Activated CD4-positive, alpha-beta memory T cell treated with anti-CD3 and anti-CD28 coated beads, Interleukin-2, amount 10 ng/mL, durations not matched to agents 7 days and 5 days (primary cell): ENCODE data around the gene MYO1B. TPM values are rescaled to one million over a fixed set of nuclear protein-coding genes. Genes with fewer than 3 reads are reported as not detected.

Experiments used
- CTCF ChIA-PET: fragments of 350-600 bp; sonication (Branson Sonifier 250); formaldehyde crosslinking; loops from one replicate; lab custom pipeline; 2021; ENCODE audit warnings: antibody characterized with exemption, inconsistent platforms; lab: Charles Lee
- POLR2A ChIA-PET: fragments of 350-600 bp; sonication (Branson Sonifier 250); formaldehyde crosslinking; loops from one replicate; lab custom pipeline; 2021; ENCODE audit warnings: antibody characterized with exemption; lab: Charles Lee
- DNase-seq: peaks from one replicate; pipeline ENCODE4 v3.0.0-alpha.2; 2020
- H3K27ac Mint-ChIP-seq: one replicate; pipeline ENCODE4 v1.8.0; 2021; ENCODE audit warnings: mild to moderate bottlenecking, mixed read lengths
- H3K27me3 Mint-ChIP-seq: one replicate; pipeline ENCODE4 v1.8.0; 2021; ENCODE audit warnings: mixed read lengths
- H3K36me3 Mint-ChIP-seq: one replicate; pipeline ENCODE4 v1.8.0; 2021; ENCODE audit warnings: low read depth, mixed read lengths
- H3K4me1 Mint-ChIP-seq: one replicate; pipeline ENCODE4 v1.8.0; 2021; ENCODE audit warnings: mixed read lengths
- H3K4me3 Mint-ChIP-seq: one replicate; pipeline ENCODE4 v1.8.0; 2021; ENCODE audit warnings: mild to moderate bottlenecking, mixed read lengths
- H3K9me3 Mint-ChIP-seq: one replicate; pipeline ENCODE4 v1.8.0; 2021; ENCODE audit warnings: mixed read lengths
- total RNA-seq, 2 experiments: library from RNA; stranded (reverse); gene quantifications; one replicate each; pipeline ENCODE4 v1.2.3, GENCODE V29; 2021

Gene MYO1B
- total RNA-seq, 2 experiments from 2014 or later = 2.1 to 2.9 TPM

DNA sequence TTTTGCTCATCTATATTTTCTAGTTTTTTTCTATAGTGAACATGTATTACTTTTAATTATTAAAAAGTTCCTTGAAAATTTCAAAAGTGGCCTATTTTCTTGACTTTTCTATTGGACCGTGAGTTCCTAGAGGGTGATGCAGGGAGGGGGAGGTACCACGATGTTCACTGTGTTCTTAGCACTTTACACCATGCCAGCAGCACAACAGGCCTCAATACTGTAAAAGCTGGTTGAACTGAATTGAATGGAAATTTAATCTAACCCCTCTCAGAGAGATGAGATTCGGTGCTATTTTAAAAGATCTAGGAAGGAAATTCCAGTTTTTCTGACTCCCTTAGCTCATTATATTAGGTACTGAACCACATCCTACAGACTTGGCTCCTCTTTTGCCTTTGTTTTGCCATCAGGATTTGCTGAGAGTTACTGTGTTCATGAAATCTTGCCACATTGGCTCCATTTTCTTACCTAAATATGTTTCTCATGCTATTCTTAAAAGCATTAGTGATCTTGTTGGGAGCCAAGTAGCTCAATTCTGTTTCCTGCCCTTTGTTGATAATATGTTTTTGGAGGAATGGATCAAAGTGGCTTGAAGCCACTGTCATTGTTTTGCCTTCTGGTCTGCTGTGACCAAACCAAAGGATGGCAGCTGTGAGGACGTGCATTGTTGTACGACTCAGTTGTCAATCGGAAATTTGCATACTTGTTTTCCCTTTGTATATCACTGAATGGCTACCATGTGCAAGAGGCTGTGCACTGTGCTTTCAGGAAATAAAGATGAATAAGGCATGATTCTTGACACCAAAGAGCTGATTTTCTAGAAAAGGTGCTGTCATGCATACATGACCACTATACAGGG lies 25.3 kb downstream of the MYO1B start:
- POLR2A ChIA-PET = no interaction called here
- CTCF ChIA-PET = no interaction called here
- Mint-ChIP-seq H3K27me3 (peaks cover 5% of the 10 kb centered on the region), H3K9me3 (no peaks in the 10 kb centered on the region), H3K27ac (no peak overlapping the region), H3K4me3 (no peak overlapping the region), H3K36me3 (no peaks in the 10 kb centered on the region), H3K4me1 (no peaks in the 10 kb centered on the region)
- DNase-seq = no peak

DNA sequence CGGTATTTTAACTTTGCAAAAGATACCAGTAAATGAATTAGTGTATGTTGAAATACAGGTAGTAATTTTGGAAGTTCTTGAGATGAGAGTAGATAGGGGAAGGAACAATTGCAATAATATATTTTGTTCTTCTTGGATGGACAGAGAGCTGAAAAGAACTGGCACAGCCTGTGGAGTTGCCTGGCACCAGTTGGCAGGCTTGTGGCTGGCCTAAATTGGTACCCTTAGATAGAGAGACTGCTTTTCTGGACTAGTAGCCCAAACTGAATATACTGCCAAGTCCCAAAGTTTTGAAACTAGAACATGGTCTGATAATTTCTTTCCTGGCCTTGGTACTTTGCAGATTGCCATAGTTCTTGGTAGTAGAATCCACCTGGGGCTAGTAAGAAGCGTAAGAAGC lies 26.9 kb downstream of the MYO1B start:
- ChIA-PET POLR2A (no interaction called here), CTCF (no interaction called here)
- H3K27ac Mint-ChIP-seq = no peak overlapping the region
- no peak overlapping the region for H3K4me3 Mint-ChIP-seq
- no peaks in the 10 kb centered on the region for H3K9me3 Mint-ChIP-seq
- no peaks in the 10 kb centered on the region for H3K36me3 Mint-ChIP-seq
- H3K27me3 Mint-ChIP-seq = peaks cover 5% of the 10 kb centered on the region
- no peaks in the 10 kb centered on the region for H3K4me1 Mint-ChIP-seq
- DNase-seq = no peak

DNA sequence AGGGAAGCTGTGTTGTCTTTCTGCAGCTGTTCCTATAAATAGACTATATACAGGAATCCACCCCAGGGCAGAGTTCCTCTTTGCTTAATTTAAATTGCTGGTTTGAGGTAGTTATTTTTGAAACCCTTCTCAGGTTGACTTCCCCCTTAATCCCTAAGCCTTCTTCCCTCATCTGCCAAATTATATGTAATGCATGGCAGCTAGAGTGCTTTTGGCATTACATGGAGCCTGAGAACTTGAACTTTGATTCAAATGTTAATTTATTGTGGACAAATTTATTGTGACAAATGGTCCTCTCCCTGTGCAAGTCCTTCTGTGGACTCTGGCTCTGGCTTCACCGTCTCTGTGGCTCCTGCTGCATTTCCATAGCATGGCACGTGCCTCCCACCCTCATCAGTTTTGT lies 29.2 kb downstream of the MYO1B start:
- CTCF ChIA-PET = no interaction called here
- H3K9me3 Mint-ChIP-seq = no peaks in the 10 kb centered on the region

DNA sequence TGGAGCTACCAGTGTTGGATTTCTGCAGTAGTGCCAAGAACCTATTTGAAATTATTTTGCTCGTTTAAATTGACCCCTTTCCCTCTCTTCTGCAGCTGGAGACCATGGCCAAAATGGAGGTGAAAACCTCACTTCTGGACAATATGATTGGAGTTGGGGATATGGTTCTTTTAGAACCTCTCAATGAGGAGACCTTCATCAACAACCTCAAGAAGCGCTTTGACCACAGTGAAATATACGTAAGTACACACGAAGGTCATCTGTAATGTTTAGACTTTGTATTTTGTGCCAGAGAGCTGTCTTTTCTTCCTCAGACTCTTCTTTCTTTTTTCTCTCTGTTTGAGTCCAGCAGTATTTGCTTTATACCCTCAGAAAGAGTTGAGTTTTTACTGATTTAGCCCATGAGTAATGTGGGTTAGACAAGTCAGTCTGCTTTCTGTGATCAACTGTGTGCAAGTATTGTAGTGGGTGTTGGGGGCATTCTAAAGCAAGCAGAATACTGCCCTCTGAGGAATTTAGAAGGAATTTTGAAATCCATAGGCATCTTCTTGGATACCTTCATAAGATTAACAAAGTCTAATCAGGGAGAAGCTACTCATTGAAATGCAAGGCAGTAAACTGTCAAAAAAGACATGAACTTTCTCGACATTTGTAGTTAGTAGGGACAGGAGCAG lies 31.7 kb downstream of the MYO1B start:
- ChIA-PET POLR2A (no interaction called here), CTCF (no interaction called here)
- H3K36me3 Mint-ChIP-seq = no peaks in the 10 kb centered on the region
- H3K27ac Mint-ChIP-seq = no peak overlapping the region
- H3K4me3 Mint-ChIP-seq = no peak overlapping the region
- H3K4me1 Mint-ChIP-seq = no peaks in the 10 kb centered on the region
- no peaks in the 10 kb centered on the region for H3K27me3 Mint-ChIP-seq
- no peak for DNase-seq
- no peaks in the 10 kb centered on the region for H3K9me3 Mint-ChIP-seq

More for the DNA sequence above, 29.2 kb downstream of the MYO1B start:
- Mint-ChIP-seq H3K27ac (no peak overlapping the region), H3K27me3 (no peaks in the 10 kb centered on the region), H3K4me3 (no peak overlapping the region), H3K4me1 (no peaks in the 10 kb centered on the region), H3K36me3 (no peaks in the 10 kb centered on the region)
- no peak for DNase-seq
- POLR2A ChIA-PET = no interaction called here

DNA sequence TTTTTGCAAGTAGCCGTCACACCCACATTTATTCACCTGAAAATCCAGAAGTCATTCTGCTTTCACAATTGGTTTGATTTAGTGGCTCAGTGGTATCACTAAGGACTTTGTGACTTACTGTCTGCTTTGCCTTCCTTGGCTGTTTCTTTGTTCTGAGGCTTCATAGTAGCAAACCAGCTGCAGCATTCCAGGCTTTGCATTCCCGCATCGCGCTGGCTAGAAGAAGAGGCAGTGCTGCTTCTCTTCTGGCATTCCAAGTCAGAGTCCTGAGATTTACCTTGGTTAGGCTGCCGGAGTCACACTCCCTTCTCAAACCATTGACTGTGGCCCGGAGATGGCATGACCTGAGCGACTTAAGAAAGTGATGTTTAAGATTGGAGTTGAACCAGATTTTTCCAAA lies 35.1 kb downstream of the MYO1B start:
- no peak overlapping the region for H3K27ac Mint-ChIP-seq
- ChIA-PET POLR2A (no interaction called here), CTCF (no interaction called here)
- H3K9me3 Mint-ChIP-seq = no peaks in the 10 kb centered on the region
- no peaks in the 10 kb centered on the region for H3K27me3 Mint-ChIP-seq
- no peaks in the 10 kb centered on the region for H3K36me3 Mint-ChIP-seq
- H3K4me1 Mint-ChIP-seq = no peaks in the 10 kb centered on the region
- DNase-seq = no peak
- H3K4me3 Mint-ChIP-seq = no peak overlapping the region

DNA sequence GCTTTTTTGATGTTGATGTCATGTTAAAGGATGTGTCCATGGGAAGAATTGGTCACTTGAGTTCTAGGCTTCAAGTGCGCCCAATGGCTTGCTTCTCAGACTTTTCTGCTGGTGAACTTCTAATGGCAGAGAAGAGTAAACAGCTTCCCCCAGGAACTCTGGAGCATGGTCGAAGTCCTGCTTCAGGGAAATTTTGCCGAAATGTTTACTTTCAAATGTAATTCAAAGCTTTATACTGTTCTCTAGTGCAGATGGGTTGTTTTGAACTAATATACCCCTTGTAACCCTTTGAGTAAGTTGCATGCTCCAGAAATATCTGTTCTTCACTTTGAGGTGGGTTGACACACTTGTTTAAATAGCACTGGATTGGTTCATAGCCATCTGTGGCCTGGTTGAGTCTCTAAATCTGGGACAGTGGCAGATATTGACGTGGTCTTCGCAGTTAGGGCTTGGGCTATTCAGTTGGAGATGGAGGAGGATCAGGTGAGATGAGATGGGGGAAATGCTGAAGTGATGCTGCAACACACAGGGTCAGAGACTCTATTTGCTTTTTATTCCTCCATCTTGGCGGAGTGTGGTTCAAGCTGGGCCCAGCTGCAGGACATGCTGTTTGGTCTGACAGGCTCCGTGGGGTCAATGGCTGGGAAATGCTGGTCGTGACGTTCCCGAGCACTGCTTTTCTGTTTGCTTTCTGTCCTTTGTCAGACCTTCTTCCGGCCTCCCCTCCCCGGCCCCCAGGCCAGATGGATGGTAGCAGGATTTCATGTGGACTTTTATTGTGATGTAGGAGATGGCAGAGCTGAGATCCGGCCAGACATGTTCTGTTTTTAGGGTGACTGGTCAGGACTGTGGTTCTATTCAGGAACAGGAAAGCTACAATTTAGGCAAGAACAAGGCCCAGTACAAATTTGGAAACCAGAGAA lies 35.9 kb downstream of the MYO1B start:
- Mint-ChIP-seq H3K4me3 (no peak overlapping the region), H3K9me3 (no peaks in the 10 kb centered on the region), H3K27me3 (no peaks in the 10 kb centered on the region), H3K36me3 (no peaks in the 10 kb centered on the region), H3K4me1 (no peaks in the 10 kb centered on the region), H3K27ac (no peak overlapping the region)
- POLR2A ChIA-PET = no interaction called here
- no peak for DNase-seq
- CTCF ChIA-PET = no interaction called here

DNA sequence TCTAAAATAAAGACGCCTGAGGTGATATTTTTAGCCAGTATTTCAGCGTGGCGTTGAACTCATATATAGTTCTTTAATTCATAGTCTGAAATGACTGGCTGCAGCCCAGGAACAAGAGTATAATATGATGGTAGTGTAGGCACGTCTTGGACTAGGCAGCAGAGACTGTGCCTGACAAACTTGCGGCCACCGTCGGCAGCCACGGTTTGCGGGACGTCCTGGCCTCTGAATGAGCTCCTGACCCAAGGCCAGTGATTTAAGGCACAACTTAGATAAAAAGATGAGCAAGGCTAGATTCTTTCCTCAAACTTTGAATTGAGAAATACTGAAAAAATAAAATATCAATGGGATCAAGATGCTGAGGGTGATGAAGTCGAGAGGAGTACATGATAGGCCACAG lies 40.0 kb downstream of the MYO1B start:
- Mint-ChIP-seq H3K9me3 (no peaks in the 10 kb centered on the region), H3K27ac (no peak overlapping the region), H3K4me1 (no peaks in the 10 kb centered on the region), H3K27me3 (no peaks in the 10 kb centered on the region), H3K36me3 (no peaks in the 10 kb centered on the region), H3K4me3 (no peak overlapping the region)
- ChIA-PET POLR2A (no interaction called here), CTCF (no interaction called here)
- DNase-seq = no peak

DNA sequence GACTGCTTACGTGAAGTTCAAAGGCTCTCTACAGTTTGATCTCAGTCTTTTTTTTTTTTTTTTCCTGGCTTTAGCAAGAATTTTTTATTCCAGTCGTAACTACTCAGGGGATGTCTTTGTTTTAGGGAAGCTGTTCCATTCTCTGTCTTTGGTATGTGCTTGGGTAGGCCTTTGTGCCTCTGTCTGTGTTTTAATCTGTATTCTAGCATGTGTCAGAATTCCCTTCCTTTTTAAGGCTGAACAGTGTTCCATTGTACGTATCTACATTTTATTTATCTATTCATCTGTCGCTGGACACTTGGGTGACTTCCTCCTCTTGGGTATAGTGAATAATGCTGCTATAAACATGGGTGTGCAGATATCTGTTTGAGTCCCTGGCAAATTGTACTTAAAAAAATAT lies 42.6 kb downstream of the MYO1B start:
- Mint-ChIP-seq H3K36me3 (no peaks in the 10 kb centered on the region), H3K27me3 (peaks cover 1% of the 10 kb centered on the region), H3K27ac (no peak overlapping the region), H3K4me3 (no peak overlapping the region), H3K9me3 (no peaks in the 10 kb centered on the region), H3K4me1 (no peaks in the 10 kb centered on the region)
- ChIA-PET POLR2A (no interaction called here), CTCF (interaction anchor here (0.6 kb wide), 1 partner anchor 466 kb away, joined by 3 read pairs; no protein-coding TSS in a partner anchor)
- no peak for DNase-seq

DNA sequence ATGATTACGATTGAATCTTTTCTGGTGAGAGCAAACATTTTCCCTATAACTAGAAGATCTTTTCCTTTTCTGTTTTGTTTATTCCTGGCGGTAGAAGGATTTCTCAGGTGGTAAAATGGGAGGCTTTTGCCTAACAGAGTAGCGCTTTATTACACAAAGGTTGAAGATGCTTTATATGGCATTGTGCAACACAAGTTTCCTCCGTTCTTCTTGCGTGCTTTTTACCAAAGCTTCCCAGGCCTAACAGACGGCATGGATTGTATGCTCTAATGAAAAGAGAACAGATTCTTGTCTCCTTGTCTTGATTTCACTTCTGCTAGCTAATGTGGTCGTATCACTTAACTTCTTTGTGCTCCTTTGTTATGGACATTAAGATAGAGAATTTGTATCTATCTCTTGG lies 43.8 kb downstream of the MYO1B start:
- H3K27me3 Mint-ChIP-seq = peaks cover 1% of the 10 kb centered on the region
- H3K4me1 Mint-ChIP-seq = peaks cover 3% of the 10 kb centered on the region
- H3K4me3 Mint-ChIP-seq = no peak overlapping the region
- POLR2A ChIA-PET = no interaction called here
- DNase-seq = no peak
- no peaks in the 10 kb centered on the region for H3K9me3 Mint-ChIP-seq
- CTCF ChIA-PET = interaction anchor here (0.6 kb wide), 1 partner anchor 942 kb away, joined by 3 read pairs; no protein-coding TSS in a partner anchor
- no peaks in the 10 kb centered on the region for H3K36me3 Mint-ChIP-seq
- no peak overlapping the region for H3K27ac Mint-ChIP-seq

DNA sequence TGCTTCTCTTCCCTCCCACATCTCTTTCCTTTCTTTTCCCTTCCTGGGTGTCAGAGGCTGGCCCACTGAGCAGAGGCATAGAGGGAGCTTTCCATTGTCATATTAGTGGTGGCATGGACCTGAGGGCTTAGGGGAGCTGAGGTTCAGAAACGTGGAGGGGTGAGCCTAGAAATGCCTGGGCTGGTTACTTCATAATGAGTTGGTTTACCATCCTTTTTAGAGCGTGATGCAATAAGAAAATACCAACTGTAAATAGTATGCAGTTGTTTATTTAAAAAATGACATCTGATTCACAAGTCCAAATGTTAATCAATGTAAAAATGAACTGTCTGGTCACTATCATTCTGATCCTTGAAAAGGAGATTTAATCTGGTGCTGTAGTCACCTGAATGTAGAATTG lies 46.3 kb downstream of the MYO1B start:
- Mint-ChIP-seq H3K27ac (no peak overlapping the region), H3K27me3 (peaks cover 1% of the 10 kb centered on the region), H3K4me1 (peaks cover 6% of the 10 kb centered on the region), H3K4me3 (no peak overlapping the region), H3K9me3 (no peaks in the 10 kb centered on the region), H3K36me3 (no peaks in the 10 kb centered on the region)
- POLR2A ChIA-PET = no interaction called here
- DNase-seq = no peak
- CTCF ChIA-PET = no interaction called here

DNA sequence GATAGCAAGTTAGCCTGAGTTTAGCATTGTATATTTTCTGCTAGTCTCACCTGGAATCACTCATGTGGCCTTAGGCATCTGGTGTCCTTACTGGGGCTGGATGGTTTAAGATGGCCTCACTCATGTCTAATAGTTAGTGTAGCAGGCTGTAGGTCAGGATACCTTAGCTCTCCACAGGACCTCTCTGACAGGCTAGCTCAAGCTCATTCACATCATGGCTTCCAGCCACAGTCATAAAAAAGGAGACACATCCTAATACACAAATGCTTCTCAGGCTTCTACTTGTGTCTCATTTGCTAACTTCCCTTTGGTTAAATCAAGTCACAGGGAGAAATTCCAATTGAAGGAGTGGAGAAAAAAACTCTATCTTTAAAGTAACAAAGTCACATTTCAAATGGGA lies 47.7 kb downstream of the MYO1B start:
- CTCF ChIA-PET = no interaction called here
- H3K36me3 Mint-ChIP-seq = no peaks in the 10 kb centered on the region
- POLR2A ChIA-PET = no interaction called here

DNA sequence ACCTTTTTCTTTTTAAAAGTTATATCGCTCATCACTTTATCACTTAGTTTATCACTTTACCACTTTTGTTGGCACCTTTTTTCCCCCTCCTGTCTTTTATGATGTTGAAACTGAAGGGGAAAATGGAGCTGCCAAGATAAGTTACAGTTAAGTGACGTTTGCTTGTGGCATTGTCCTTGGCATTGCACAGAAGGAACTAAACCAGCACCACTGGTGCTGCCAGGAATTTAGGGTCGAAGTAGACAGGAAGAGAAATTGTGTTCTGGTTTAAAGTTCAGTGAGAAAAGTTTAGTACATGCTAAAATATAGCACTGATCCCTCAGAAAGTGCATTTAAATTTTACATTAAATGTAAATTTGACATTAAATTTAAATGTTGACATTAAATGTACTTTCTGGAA lies 49.9 kb downstream of the MYO1B start:
- H3K4me1 Mint-ChIP-seq = peaks cover 6% of the 10 kb centered on the region
- CTCF ChIA-PET = no interaction called here
- POLR2A ChIA-PET = no interaction called here

More for the DNA sequence above, 47.7 kb downstream of the MYO1B start:
- Mint-ChIP-seq H3K4me1 (peaks cover 6% of the 10 kb centered on the region), H3K4me3 (no peak overlapping the region), H3K27ac (no peak overlapping the region), H3K9me3 (no peaks in the 10 kb centered on the region), H3K27me3 (peaks cover 1% of the 10 kb centered on the region)
- DNase-seq = no peak

More for the DNA sequence above, 49.9 kb downstream of the MYO1B start:
- Mint-ChIP-seq H3K27me3 (peaks cover 1% of the 10 kb centered on the region), H3K9me3 (no peaks in the 10 kb centered on the region), H3K36me3 (no peaks in the 10 kb centered on the region), H3K4me3 (no peak overlapping the region), H3K27ac (no peak overlapping the region)
- no peak for DNase-seq
